CD4-positive, alpha-beta T cell (primary cell): ENCODE results near the gene SNTB2. TPM values are rescaled to one million over a fixed set of nuclear protein-coding genes. Genes with fewer than 3 reads are reported as not detected.

Experiments
- ATAC-seq: fragments of 200-7000 bp; cut with Tn5 transposase; one replicate; pipeline ENCODE4 v1.10.0; 2022; ENCODE audit warnings: mild to moderate bottlenecking; ENCODE audit not compliant: poor library complexity
- CTCF ChIA-PET: fragments of 350-600 bp; sonication (Branson Sonifier 250); formaldehyde crosslinking; loops from one replicate; lab custom pipeline; 2021; ENCODE audit warnings: antibody characterized with exemption, inconsistent platforms; lab: Charles Lee
- POLR2A ChIA-PET: fragments of 350-600 bp; sonication (Branson Sonifier 250); formaldehyde crosslinking; loops from one replicate; lab custom pipeline; 2021; ENCODE audit warnings: antibody characterized with exemption, inconsistent platforms; lab: Charles Lee
- DNase-seq, 14 experiments: peaks; one replicate each; pipeline ENCODE4 v3.0.0-alpha.2; 2013 to 2020; ENCODE audit warnings: mixed read lengths in 2 of 14
- H3K27ac ChIP-seq, 2 donors: one replicate each; pipeline versions ENCODE4 v1.5.1 to v1.7.0; 2013; ENCODE audit warnings: low read length in 2 of 2, low read depth in 1 of 2, mild to moderate bottlenecking in 1 of 2
- H3K27me3 ChIP-seq, 2 experiments: 1 replicate in 1 of 2; 2 replicates in 1 of 2; pipeline versions ENCODE4 v1.6.1 to v1.7.0; 2013; ENCODE audit warnings: low read length in 2 of 2, control low read depth in 1 of 2, mild to moderate bottlenecking in 1 of 2, moderate library complexity in 1 of 2; ENCODE audit not compliant: insufficient read depth in 2 of 2, control insufficient read depth in 1 of 2
- H3K36me3 ChIP-seq: one replicate; pipeline ENCODE4 v1.6.1; 2013; ENCODE audit warnings: low read length, control low read depth; ENCODE audit not compliant: insufficient read depth
- H3K4me1 ChIP-seq: one replicate; pipeline ENCODE4 v1.6.1; 2013; ENCODE audit warnings: low read length, control low read depth; ENCODE audit not compliant: insufficient read depth
- H3K4me3 ChIP-seq: one replicate; pipeline ENCODE4 v1.5.1; 2013; ENCODE audit warnings: mild to moderate bottlenecking, low read length, moderate library complexity
- H3K9me3 ChIP-seq, 2 experiments: 1 replicate in 1 of 2; 2 replicates in 1 of 2; pipeline versions ENCODE4 v1.6.1 to v1.7.0; 2013; ENCODE audit warnings: low read length in 2 of 2, mild to moderate bottlenecking in 2 of 2, control low read depth in 1 of 2, moderate library complexity in 1 of 2; ENCODE audit not compliant: control insufficient read depth in 1 of 2, insufficient read depth in 1 of 2
- H3K27ac Mint-ChIP-seq: one replicate; pipeline ENCODE4 v1.8.0; 2020; ENCODE audit warnings: mixed read lengths
- H3K27me3 Mint-ChIP-seq: one replicate; pipeline ENCODE4 v1.8.0; 2021; ENCODE audit warnings: mixed read lengths
- H3K36me3 Mint-ChIP-seq: one replicate; pipeline ENCODE4 v1.8.0; 2021; ENCODE audit warnings: low read depth, mixed read lengths
- H3K4me1 Mint-ChIP-seq: one replicate; pipeline ENCODE4 v1.8.0; 2021; ENCODE audit warnings: low read depth, mixed read lengths
- H3K4me3 Mint-ChIP-seq: one replicate; pipeline ENCODE4 v1.8.0; 2020; ENCODE audit warnings: mild to moderate bottlenecking, mixed read lengths
- H3K9me3 Mint-ChIP-seq: one replicate; pipeline ENCODE4 v1.8.0; 2020; ENCODE audit warnings: mixed read lengths
- intact Hi-C, 2 experiments: fragments of 100-400 bp; cut with DNase I in 1 of 2; cut with micrococcal nuclease in 1 of 2; formaldehyde crosslinking; loops; one replicate each; pipeline versions ENCODE4 v1.15.1 to v1.9.0; 2023 to 2025; cut with DNase I, micrococcal nuclease
- total RNA-seq, 174 experiments: library from RNA in 2 of 174; stranded (reverse) in 2 of 174; gene quantifications; one replicate each; pipeline ENCODE4 v1.2.3 and lab custom pipeline; 2021 to 2026
- TF ChIP-seq, protein P1 (sequence below): fragments of 200-600 bp; IDR thresholded peaks from one replicate; pipeline ENCODE4 v1.8.0; 2022; ENCODE audit warnings: antibody characterized with exemption, mild to moderate bottlenecking

SNTB2 gene
- total RNA-seq, 2 experiments from 2014 or later, result 10.1 to 11.4 TPM

DNA sequence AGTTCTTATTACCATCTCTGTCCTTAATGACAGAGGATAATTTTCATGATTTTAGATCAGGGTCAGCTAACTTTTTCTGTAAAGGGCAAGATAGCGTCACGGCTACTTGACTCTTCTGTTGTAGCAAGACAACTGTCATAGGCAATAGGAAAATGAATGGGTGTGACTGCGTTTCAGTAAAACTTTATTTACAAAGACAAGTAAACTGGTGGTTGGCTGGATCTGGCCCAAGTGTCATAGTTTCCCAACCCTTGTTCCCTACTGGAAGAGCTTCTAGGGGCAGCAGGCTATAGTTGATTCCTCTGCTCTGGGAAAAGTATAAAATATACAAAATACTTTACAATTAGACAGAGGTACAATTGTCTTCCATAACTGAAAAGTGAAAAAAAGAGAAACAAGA lies 73.5 kb downstream of the SNTB2 start:
- Histone ChIP-seq H3K36me3 (peaks cover 16% of the 10 kb centered on the region), H3K27ac (no peak overlapping the region), H3K4me1 (peaks cover under 1% of the 10 kb centered on the region), H3K9me3 (no peaks in the 10 kb centered on the region), H3K27me3 (no peaks in the 10 kb centered on the region), H3K4me3 (no peak overlapping the region)
- H3K4me1 Mint-ChIP-seq, result no peaks in the 10 kb centered on the region
- intact Hi-C loops, result no loop called here
- TF ChIP-seq, protein P1, sequence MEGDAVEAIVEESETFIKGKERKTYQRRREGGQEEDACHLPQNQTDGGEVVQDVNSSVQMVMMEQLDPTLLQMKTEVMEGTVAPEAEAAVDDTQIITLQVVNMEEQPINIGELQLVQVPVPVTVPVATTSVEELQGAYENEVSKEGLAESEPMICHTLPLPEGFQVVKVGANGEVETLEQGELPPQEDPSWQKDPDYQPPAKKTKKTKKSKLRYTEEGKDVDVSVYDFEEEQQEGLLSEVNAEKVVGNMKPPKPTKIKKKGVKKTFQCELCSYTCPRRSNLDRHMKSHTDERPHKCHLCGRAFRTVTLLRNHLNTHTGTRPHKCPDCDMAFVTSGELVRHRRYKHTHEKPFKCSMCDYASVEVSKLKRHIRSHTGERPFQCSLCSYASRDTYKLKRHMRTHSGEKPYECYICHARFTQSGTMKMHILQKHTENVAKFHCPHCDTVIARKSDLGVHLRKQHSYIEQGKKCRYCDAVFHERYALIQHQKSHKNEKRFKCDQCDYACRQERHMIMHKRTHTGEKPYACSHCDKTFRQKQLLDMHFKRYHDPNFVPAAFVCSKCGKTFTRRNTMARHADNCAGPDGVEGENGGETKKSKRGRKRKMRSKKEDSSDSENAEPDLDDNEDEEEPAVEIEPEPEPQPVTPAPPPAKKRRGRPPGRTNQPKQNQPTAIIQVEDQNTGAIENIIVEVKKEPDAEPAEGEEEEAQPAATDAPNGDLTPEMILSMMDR, result no peak
- H3K36me3 Mint-ChIP-seq, result peaks cover 23% of the 10 kb centered on the region
- ATAC-seq (no peak), DNase-seq (no peak)
- no peaks in the 10 kb centered on the region for H3K27me3 Mint-ChIP-seq
- H3K9me3 Mint-ChIP-seq, result no peaks in the 10 kb centered on the region
- CTCF ChIA-PET, result no interaction called here
- POLR2A ChIA-PET, result no interaction called here
- H3K27ac Mint-ChIP-seq, result no peak overlapping the region
- H3K4me3 Mint-ChIP-seq, result no peak overlapping the region

DNA sequence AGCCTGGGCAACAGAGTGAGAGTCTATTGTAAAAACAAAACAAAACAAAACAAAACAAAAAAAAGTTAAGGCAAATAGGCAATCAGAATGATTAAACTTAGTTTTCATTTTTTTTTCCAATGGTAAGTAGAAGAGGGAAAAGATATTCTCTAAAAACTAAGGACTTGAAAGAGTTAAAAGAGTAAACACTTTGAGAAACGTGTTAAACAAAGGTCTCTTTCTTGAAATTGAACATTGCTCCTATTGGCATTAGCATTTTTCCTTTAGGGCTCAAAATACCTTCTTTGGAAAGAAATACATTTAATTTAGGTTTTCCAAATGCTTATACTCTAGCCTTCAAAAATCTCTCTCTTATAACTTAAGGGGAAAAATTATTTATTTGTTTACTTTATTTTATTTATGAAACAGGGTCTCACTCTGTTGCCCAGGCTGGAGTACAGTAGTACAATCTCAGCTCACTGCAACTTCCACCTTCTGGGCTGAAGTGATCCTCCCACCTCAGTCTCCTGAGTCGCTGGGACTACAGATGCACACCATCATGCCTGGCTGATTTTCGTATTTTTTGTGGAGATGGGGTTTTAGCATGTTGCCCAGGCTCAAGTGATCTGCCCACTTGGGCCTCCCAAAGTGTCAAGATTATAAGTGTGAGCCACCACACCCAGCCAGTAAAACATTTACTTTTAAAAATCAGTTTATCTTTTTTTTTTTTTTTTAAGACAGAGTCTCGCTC lies 79.5 kb downstream of the SNTB2 start:
- Histone ChIP-seq H3K36me3 (peaks cover 32% of the 10 kb centered on the region), H3K4me1 (no peaks in the 10 kb centered on the region), H3K27me3 (no peaks in the 10 kb centered on the region), H3K27ac (no peak overlapping the region), H3K4me3 (no peak overlapping the region), H3K9me3 (no peaks in the 10 kb centered on the region)
- ATAC-seq (no peak), DNase-seq (no peak)
- intact Hi-C loops, result no loop called here
- POLR2A ChIA-PET, result no interaction called here
- Mint-ChIP-seq H3K4me1 (no peaks in the 10 kb centered on the region), H3K36me3 (peaks cover 25% of the 10 kb centered on the region), H3K9me3 (no peaks in the 10 kb centered on the region), H3K4me3 (no peak overlapping the region), H3K27ac (no peak overlapping the region), H3K27me3 (no peaks in the 10 kb centered on the region)
- TF ChIP-seq, protein P1, result no peak
- CTCF ChIA-PET, result interaction anchor here (0.6 kb wide), 1 partner anchor 14 kb away, joined by 3 read pairs; no protein-coding TSS in a partner anchor

DNA sequence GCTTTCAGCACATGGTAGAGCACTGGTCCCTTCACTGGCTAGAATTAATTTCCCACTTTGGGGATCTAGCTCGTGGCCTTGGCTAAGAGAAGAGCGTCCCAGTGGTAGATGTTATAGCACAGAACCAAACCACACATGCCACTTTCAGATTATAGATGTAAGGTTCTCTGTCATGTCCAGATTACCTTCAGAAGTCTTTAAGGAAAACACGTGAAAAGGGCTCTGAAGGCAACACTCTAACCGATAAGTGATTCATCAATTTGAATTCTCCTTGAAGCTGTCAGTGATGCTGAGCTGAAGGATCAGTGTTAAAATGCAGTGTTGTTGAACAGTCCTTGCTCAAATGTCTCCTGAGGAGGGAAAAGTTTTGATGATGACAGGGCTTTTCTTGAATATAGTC lies 80.7 kb downstream of the SNTB2 start:
- Histone ChIP-seq H3K9me3 (no peaks in the 10 kb centered on the region), H3K27ac (no peak overlapping the region), H3K4me1 (no peaks in the 10 kb centered on the region), H3K4me3 (no peak overlapping the region), H3K36me3 (peaks cover 27% of the 10 kb centered on the region), H3K27me3 (no peaks in the 10 kb centered on the region)
- no peaks in the 10 kb centered on the region for H3K4me1 Mint-ChIP-seq
- intact Hi-C loops, result no loop called here
- no peak overlapping the region for H3K27ac Mint-ChIP-seq
- ATAC-seq (no peak), DNase-seq (no peak)
- H3K4me3 Mint-ChIP-seq, result no peak overlapping the region
- ChIA-PET CTCF (no interaction called here), POLR2A (no interaction called here)
- no peaks in the 10 kb centered on the region for H3K9me3 Mint-ChIP-seq
- peaks cover 26% of the 10 kb centered on the region for H3K36me3 Mint-ChIP-seq
- TF ChIP-seq, protein P1, result no peak
- no peaks in the 10 kb centered on the region for H3K27me3 Mint-ChIP-seq
